Measurements from ENCODE around the gene BDH1. TPM values are rescaled to one million over a fixed set of nuclear protein-coding genes. Genes with fewer than 3 reads are reported as not detected.

The BDH1 gene
- total and polyA plus RNA-seq, 2 of the 13 experiments (the other 11 are each of a cell fraction or from before 2014, with no cell fraction given): 21.2 to 71.9 TPM

- TF ChIP-seq PPARG (CRISPR knock-in tag; conservative IDR thresholded peaks at IDR 0.05) (peak; percentile 78), ZSCAN21 (CRISPR knock-in tag; IDR thresholded peaks at IDR 0.05; ENCODE audit: borderline replicate concordance) (no peak), ZMYM3 (CRISPR knock-in tag; IDR thresholded peaks at IDR 0.05) (no peak), ZNF274 (CRISPR knock-in tag; IDR thresholded peaks at IDR 0.05) (no peak), ZNF446 (CRISPR knock-in tag; IDR thresholded peaks at IDR 0.05) (no peak), FOXO1 (CRISPR knock-in tag; IDR thresholded peaks at IDR 0.05) (0 out of 2 replicates have a peak, but pooled peaks have one; percentile 18), MNT (IDR thresholded peaks at IDR 0.05) (no peak), ZSCAN5A (CRISPR knock-in tag; IDR thresholded peaks at IDR 0.05; ENCODE audit: borderline replicate concordance) (no peak), ZBTB26 (CRISPR knock-in tag; IDR thresholded peaks at IDR 0.05; ENCODE audit: borderline replicate concordance) (no peak), KAT8 (CRISPR knock-in tag; IDR thresholded peaks at IDR 0.05) (0 out of 2 replicates have a peak, but pooled peaks have one; percentile 31), GATA4 (IDR thresholded peaks at IDR 0.05; ENCODE audit: borderline replicate concordance, low read depth) (peak; percentile 59; the same call in 1 of the 2 replicates), CENPT (CRISPR knock-in tag; IDR thresholded peaks at IDR 0.05; ENCODE audit: low read depth) (no peak), HHEX (CRISPR knock-in tag; IDR thresholded peaks at IDR 0.05) (no peak), ZNF775 (CRISPR knock-in tag; IDR thresholded peaks at IDR 0.05; ENCODE audit: borderline replicate concordance) (no peak), HNRNPH1 (optimal IDR thresholded peaks at IDR 0.05; ENCODE audit: low read depth, low read length) (no peak), GFI1 (CRISPR knock-in tag; IDR thresholded peaks at IDR 0.05; ENCODE audit: borderline replicate concordance) (no peak), CREB1 (IDR thresholded peaks at IDR 0.05) (no peak), CREB1 (CRISPR knock-in tag; IDR thresholded peaks at IDR 0.05) (0 out of 2 replicates have a peak, but pooled peaks have one; percentile 33), NR2F2 (IDR thresholded peaks at IDR 0.05; ENCODE audit: borderline replicate concordance, low read depth) (peak; percentile 52; the same call in 1 of the 2 replicates), AHDC1 (CRISPR knock-in tag; IDR thresholded peaks at IDR 0.05; ENCODE audit: borderline replicate concordance) (no peak)
These were observed 41.6 kb upstream of the BDH1 start (continued) for GRCh38 chr3:197597335-197597734.
